GM19240 (cell line): ENCODE results near the gene MCCD1.

Experiments
- DNase-seq: peaks from one replicate; pipeline ENCODE4 v3.0.0; 2011; ENCODE audit warnings: low spot score; ENCODE audit not compliant: insufficient read length

MCCD1 gene

GRCh38 chr6:31510007-31510406 is 18.8 kb upstream of the MCCD1 start:
- DNase-seq: no peak

DNA sequence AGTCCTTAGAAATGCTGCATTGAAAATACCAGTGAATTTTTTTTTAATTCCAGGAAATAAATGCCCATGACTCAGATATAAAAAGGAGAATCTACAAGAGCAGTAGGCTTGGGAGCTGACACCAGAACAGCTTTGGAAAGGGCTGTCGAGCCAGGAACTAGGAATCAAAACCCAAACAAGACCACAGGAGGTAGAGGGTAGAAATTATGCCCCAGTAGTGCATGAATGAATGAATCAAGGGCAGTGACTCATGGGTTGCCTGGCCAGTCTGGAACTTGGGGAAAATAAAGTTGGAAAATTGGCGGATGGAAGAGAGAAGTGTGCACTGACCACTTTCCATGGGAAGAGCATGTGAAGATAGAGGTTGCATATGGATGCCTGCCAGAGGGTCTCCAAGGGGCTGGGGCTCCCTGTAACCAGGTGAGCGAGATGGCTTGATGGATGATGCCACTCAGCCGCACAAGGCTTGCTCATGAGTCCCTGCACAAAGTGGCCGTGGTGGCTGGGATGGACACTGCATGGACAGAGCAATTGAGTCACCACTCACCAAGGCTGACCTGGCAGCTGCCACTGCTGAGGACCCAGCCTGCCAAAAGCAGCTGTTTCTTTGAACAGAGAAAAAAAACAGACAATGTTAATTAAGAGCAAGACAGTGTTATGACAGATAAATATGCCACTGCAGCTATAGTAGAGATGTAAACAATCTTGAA is 15.2 kb upstream of the MCCD1 start:
- DNase-seq: no peak

DNA sequence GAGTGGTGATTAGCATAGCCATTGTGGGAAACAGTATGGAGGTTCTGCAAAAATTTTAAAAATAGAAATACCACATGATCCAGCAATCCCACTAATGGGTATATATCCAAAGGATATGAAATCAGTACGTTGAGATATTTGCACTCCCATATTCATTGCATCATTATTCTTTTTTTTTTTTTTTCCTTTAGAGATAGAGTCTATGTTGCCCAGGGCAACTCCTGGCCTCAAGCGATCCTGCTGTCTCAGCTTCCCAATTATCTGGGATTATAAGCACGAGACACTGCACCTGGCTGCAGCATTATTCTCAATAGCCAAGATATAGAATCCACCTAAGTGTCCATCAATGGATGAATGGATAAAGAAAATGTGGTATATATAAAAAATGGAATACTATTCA is 6.9 kb upstream of the MCCD1 start:
- no peak for DNase-seq

DNA sequence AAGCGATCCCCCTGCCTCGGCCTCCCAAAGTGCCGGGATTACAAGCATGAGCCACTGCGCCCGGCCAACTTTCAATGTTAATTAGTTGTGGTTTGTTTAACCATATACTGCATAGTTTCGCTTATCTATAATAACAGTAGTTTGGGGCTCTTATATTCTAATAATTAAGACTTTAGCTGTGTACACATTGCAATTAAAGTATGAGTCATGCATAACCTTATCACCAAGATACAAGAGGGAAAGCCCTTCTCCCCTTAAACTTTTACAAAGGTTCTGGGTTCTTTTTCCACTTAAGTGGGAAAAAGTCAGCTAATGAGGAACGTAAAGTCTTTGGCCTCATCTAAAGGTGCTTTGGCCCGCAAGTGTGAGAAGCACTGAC is 3.2 kb upstream of the MCCD1 start:
- no peak for DNase-seq

DNA sequence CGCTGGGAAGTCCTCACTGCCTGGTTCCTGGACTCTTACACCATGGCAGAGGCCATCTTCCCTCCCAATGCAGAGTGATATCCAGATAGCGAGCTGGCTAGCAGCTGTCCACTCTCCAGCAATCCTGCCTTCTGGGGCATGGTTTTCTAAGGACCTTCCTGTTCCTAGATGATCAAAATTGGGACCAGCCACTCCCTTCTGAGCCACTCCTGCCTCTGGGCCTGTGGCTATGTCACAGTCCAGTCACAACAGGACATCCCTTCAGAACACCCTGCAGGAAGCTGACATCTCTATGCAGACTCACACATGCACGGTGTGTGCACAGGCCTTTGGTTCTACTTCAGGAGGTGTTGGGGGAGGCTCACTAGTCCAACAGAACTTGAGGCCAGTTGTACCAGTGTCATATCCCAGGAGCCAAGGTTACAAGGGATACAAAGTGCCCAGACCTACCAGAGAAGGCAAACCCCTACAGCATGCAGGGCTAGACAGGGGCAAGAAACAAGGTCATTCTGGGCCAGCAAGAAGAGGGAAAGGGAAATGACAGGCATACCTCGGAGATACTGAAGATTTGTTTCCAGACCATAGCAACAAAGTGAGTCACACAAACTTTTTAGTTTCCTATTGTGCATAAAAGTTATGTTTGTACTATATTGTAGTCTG is 2.7 kb upstream of the MCCD1 start:
- no peak for DNase-seq

- DNase-seq: no peak
Measured at GRCh38 chr6:31528307-31528777, 420 bp upstream of the MCCD1 start.

DNA sequence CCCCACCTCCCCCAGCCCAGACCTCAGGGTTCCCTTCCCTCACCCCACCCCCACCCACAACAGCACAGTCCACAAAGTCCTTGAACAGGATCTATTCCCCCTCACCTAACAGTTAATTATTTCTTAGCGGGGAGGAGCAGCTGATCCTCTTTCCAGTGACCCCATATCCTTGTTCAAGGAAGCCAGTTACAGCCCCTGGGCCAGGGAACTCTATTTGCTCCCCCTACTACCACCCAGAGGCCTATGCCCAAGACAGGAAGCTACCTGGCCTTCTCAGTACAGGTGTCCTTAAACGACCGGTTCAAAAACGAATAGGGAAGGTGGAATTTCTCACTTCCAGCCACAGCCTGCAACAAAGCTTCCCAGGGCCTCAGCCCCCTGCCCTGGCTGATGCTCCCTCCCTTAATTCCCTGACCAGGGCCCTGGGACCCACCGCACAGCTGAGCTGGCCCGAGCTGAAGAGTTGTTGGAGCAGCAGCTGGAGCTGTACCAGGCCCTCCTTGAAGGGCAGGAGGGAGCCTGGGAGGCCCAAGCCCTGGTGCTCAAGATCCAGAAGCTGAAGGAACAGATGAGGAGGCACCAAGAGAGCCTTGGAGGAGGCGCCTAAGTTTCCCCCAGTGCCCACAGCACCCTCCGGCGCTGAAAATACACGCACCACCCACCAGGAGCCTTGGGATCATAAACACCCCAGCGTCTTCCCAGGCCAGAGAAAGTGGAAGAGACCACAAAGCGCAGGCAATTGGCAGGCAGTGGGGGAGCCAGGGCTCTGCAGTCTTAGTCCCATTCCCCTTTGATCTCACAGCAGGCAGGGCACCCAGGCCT is 778 bp downstream of the MCCD1 start:
- no peak for DNase-seq

- DNase-seq: no peak
Measured at GRCh38 chr6:31530659-31531058, 1.9 kb downstream of the MCCD1 start.

- no peak for DNase-seq
Measured at GRCh38 chr6:31531162-31531561, 2.4 kb downstream of the MCCD1 start.

GRCh38 chr6:31531771-31532643 is 3.2 kb downstream of the MCCD1 start:
- no peak for DNase-seq

- no peak for DNase-seq
Measured at GRCh38 chr6:31532644-31533454, 4.1 kb downstream of the MCCD1 start.

DNA sequence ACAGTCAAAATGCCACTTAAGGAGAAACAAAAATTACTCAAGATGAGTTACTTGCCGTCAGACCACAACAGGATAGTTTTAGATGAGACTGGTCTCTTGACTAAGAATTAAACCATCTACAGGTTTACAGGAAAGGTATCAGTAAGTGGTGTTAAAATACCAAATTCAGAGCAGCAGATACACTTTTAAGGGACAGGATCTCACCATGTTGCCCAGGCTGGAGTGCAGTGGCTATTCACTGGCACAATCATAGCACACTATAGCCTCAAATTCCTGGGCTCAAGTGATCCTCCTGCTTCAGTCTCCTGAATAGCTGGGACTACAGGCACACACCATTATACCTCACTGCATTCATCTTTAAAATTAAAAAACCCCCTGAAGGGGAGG is 4.7 kb downstream of the MCCD1 start:
- no peak for DNase-seq

DNA sequence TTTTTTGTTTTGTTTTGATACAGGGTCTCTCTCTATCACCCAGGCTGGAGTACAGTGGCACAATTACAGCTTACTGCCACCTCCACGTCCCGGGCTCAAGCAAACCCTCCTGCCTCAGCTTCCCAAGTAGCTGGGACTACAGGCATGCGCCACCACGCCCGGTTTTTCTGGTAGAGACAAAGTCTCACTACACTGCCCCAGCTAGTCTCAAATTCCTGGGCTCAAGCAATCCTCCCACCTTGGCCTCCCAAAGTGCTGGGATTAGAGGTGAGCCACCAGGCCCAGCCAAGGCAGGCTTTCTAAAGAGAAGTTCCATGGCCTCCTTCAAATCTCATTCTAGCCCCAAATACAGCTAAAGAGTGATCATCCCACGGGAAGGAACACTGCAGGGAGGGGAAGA is 5.2 kb downstream of the MCCD1 start:
- DNase-seq: no peak

GRCh38 chr6:31534521-31535040 is 5.8 kb downstream of the MCCD1 start:
- no peak for DNase-seq

DNA sequence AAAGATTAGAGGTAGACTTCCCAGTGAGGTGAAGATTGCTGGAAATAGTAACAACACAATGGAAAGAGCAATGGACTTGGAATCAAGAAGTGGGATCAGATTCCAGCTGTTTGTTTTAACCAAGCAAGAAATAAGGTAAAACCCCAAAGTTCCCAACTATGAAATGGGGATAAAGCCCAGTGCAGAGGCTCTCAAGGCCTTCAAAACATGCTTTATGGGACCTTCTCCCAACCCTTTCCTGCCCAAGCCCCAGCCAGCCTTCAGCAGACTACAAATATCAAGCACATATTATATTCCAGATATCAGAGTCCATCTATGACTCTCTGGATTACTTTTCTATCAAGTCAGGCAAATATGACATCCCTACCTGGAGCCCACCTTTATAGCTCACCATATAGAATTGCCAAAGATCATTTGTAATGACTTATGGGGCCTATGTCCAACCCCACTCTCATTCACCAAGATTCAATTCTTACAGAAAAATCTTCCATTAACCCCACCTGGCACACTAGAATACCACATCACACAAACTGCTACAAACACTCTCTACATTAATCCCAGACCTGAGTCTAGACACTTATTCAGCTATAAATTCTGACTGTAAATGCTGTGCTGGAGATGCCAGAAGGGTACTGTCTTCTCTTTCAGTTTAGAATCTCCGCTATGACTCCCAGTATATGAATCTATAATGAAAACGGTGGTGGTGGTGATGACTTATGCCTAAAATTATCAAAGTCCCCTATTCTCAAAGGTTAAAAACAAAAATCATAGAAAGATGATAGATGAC is 7.0 kb downstream of the MCCD1 start:
- DNase-seq: no peak

- no peak for DNase-seq
Measured at GRCh38 chr6:31538805-31539400, 10.1 kb downstream of the MCCD1 start.

DNA sequence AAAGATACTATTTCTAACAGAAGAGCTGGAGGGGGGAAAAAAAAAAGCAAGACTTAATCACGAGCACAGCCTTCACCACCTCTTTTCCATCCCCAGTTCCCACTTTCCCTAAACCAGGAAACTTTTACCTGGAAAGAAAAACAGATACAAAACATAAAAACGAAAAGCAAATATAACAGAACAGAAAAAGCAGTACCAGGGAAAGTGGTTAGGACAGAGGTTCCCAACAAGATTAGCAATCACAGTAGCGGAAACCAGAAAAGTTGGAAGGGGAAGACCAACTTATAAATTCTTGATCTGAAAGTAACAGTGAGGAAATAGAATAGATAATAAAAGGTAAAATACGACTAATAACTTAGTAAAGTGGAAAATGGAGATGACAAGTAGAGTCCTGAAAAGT is 11.9 kb downstream of the MCCD1 start:
- DNase-seq: no peak

GRCh38 chr6:31541059-31541657 is 12.4 kb downstream of the MCCD1 start:
- DNase-seq: no peak
